Measurements from ENCODE around the gene WNT3. TPM values are rescaled to one million over a fixed set of nuclear protein-coding genes. Genes with fewer than 3 reads are reported as not detected.

Gene WNT3
- total and polyA plus RNA-seq, 2 experiments from 2014 or later: 2.7 to 3.4 TPM

DNA sequence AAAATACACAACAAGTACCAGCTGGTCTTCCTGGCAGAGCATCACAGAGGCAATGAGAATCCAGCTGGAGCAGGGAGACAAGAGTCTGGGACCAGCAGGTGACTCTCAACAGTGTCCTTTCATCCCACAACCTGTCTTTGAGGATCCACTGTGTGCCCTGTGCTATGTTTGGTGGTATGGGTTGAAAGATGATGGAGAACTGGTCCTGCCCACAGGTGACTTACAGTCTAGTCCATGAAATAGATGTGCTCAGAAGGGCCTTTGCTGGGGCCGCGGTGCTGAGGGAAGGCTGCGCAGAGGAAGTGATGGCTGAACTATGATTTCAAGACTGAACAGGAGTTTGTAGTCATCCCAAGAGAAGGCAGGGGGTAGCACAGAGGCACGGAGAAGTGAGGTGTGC lies 17.9 kb downstream of the WNT3 start:
- H3K36me3 ChIP-seq (ENCODE audit: insufficient read depth): no peaks in the 10 kb centered on the region

More for the DNA sequence above, 17.9 kb downstream of the WNT3 start:
- H3F3A ChIP-seq (replicated peaks; ENCODE audit: low read depth): no peaks in the 10 kb centered on the region
- H3K4me2 ChIP-seq: no peak overlapping the region
- Mint-ChIP-seq H3K4me3 (no peak overlapping the region), H3K4me1 (peaks cover 8% of the 10 kb centered on the region; the same call in 2 of the 3 replicates), H3K27me3 (ENCODE audit: insufficient read depth, low read depth, poor library complexity) (peaks cover 6% of the 10 kb centered on the region), H3K9me3 (no peaks in the 10 kb centered on the region; the same call in 2 of the 3 replicates), H3K36me3 (ENCODE audit: low read depth) (no peaks in the 10 kb centered on the region), H3K27ac (no peak overlapping the region)
- no peaks in the 10 kb centered on the region for H3K79me2 ChIP-seq (replicated peaks; ENCODE audit: insufficient read depth)
- no peaks in the 10 kb centered on the region; the same call in 1 of the 2 replicates for H4K20me1 ChIP-seq (replicated peaks; ENCODE audit: insufficient read depth)
- no peaks in the 10 kb centered on the region for H3K9me2 ChIP-seq (ENCODE audit: insufficient read depth)
- no peak for DNase-seq (ENCODE audit: low spot score)
- H3K4me3 ChIP-seq: no peak overlapping the region
- TF ChIP-seq, protein P1, sequence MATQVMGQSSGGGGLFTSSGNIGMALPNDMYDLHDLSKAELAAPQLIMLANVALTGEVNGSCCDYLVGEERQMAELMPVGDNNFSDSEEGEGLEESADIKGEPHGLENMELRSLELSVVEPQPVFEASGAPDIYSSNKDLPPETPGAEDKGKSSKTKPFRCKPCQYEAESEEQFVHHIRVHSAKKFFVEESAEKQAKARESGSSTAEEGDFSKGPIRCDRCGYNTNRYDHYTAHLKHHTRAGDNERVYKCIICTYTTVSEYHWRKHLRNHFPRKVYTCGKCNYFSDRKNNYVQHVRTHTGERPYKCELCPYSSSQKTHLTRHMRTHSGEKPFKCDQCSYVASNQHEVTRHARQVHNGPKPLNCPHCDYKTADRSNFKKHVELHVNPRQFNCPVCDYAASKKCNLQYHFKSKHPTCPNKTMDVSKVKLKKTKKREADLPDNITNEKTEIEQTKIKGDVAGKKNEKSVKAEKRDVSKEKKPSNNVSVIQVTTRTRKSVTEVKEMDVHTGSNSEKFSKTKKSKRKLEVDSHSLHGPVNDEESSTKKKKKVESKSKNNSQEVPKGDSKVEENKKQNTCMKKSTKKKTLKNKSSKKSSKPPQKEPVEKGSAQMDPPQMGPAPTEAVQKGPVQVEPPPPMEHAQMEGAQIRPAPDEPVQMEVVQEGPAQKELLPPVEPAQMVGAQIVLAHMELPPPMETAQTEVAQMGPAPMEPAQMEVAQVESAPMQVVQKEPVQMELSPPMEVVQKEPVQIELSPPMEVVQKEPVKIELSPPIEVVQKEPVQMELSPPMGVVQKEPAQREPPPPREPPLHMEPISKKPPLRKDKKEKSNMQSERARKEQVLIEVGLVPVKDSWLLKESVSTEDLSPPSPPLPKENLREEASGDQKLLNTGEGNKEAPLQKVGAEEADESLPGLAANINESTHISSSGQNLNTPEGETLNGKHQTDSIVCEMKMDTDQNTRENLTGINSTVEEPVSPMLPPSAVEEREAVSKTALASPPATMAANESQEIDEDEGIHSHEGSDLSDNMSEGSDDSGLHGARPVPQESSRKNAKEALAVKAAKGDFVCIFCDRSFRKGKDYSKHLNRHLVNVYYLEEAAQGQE (IDR thresholded peaks at IDR 0.05; ENCODE audit: unreplicated experiment): no peak
- no peak for TF ChIP-seq NANOG (IDR thresholded peaks at IDR 0.05; ENCODE audit: borderline replicate concordance)
- no peak for TF ChIP-seq ZNF331 (CRISPR knock-in tag; IDR thresholded peaks at IDR 0.05; ENCODE audit: low read depth)
- TF ChIP-seq, protein P2, sequence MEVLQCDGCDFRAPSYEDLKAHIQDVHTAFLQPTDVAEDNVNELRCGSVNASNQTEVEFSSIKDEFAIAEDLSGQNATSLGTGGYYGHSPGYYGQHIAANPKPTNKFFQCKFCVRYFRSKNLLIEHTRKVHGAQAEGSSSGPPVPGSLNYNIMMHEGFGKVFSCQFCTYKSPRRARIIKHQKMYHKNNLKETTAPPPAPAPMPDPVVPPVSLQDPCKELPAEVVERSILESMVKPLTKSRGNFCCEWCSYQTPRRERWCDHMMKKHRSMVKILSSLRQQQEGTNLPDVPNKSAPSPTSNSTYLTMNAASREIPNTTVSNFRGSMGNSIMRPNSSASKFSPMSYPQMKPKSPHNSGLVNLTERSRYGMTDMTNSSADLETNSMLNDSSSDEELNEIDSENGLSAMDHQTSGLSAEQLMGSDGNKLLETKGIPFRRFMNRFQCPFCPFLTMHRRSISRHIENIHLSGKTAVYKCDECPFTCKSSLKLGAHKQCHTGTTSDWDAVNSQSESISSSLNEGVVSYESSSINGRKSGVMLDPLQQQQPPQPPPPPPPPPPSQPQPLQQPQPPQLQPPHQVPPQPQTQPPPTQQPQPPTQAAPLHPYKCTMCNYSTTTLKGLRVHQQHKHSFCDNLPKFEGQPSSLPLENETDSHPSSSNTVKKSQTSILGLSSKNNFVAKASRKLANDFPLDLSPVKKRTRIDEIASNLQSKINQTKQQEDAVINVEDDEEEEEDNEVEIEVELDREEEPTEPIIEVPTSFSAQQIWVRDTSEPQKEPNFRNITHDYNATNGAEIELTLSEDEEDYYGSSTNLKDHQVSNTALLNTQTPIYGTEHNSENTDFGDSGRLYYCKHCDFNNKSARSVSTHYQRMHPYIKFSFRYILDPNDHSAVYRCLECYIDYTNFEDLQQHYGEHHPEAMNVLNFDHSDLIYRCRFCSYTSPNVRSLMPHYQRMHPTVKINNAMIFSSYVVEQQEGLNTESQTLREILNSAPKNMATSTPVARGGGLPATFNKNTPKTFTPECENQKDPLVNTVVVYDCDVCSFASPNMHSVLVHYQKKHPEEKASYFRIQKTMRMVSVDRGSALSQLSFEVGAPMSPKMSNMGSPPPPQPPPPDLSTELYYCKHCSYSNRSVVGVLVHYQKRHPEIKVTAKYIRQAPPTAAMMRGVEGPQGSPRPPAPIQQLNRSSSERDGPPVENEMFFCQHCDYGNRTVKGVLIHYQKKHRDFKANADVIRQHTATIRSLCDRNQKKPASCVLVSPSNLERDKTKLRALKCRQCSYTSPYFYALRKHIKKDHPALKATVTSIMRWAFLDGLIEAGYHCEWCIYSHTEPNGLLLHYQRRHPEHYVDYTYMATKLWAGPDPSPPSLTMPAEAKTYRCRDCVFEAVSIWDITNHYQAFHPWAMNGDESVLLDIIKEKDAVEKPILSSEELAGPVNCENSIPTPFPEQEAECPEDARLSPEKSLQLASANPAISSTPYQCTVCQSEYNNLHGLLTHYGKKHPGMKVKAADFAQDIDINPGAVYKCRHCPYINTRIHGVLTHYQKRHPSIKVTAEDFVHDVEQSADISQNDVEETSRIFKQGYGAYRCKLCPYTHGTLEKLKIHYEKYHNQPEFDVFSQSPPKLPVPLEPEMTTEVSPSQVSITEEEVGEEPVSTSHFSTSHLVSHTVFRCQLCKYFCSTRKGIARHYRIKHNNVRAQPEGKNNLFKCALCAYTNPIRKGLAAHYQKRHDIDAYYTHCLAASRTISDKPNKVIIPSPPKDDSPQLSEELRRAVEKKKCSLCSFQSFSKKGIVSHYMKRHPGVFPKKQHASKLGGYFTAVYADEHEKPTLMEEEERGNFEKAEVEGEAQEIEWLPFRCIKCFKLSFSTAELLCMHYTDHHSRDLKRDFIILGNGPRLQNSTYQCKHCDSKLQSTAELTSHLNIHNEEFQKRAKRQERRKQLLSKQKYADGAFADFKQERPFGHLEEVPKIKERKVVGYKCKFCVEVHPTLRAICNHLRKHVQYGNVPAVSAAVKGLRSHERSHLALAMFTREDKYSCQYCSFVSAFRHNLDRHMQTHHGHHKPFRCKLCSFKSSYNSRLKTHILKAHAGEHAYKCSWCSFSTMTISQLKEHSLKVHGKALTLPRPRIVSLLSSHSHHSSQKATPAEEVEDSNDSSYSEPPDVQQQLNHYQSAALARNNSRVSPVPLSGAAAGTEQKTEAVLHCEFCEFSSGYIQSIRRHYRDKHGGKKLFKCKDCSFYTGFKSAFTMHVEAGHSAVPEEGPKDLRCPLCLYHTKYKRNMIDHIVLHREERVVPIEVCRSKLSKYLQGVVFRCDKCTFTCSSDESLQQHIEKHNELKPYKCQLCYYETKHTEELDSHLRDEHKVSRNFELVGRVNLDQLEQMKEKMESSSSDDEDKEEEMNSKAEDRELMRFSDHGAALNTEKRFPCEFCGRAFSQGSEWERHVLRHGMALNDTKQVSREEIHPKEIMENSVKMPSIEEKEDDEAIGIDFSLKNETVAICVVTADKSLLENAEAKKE (CRISPR knock-in tag; IDR thresholded peaks at IDR 0.05): no peak
- no peak for TF ChIP-seq CREB1 (CRISPR knock-in tag; IDR thresholded peaks at IDR 0.05; ENCODE audit: low read depth)
- TF ChIP-seq, protein P3, sequence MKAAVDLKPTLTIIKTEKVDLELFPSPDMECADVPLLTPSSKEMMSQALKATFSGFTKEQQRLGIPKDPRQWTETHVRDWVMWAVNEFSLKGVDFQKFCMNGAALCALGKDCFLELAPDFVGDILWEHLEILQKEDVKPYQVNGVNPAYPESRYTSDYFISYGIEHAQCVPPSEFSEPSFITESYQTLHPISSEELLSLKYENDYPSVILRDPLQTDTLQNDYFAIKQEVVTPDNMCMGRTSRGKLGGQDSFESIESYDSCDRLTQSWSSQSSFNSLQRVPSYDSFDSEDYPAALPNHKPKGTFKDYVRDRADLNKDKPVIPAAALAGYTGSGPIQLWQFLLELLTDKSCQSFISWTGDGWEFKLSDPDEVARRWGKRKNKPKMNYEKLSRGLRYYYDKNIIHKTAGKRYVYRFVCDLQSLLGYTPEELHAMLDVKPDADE (IDR thresholded peaks at IDR 0.05): no peak
- no peak for TF ChIP-seq POLR2AphosphoS5 (IDR thresholded peaks at IDR 0.05; ENCODE audit: low read depth)
- no peak for TF ChIP-seq STAT1 (IDR thresholded peaks at IDR 0.05; ENCODE audit: unreplicated experiment)
- no peaks in the 10 kb centered on the region for H3K4me1 ChIP-seq (ENCODE audit: insufficient read depth)
- H3K27ac ChIP-seq (ENCODE audit: low read depth): no peak overlapping the region
- H2AFZ ChIP-seq: no peak overlapping the region
- H3K27me3 ChIP-seq (ENCODE audit: insufficient read depth): no peaks in the 10 kb centered on the region
- ATAC-seq: no peak
